HepG2 (cell line): ENCODE results near the gene CTSA. TPM values are rescaled to one million over a fixed set of nuclear protein-coding genes. Genes with fewer than 3 reads are reported as not detected.

Source experiments
- CREB1 ChIP-seq, 2 experiments: fragments of 450-650 bp in 1 of 2; IDR thresholded peaks; 2 replicates each; pipeline ENCODE4 v1.6.1; 2016 to 2017; ENCODE audit warnings: control low read depth in 1 of 2, mild to moderate bottlenecking in 1 of 2, missing compliant biosample characterization in 1 of 2, missing genetic modification characterization in 1 of 2
- EHMT2 ChIP-seq: fragments of 200-600 bp; sonication (generic); IDR thresholded peaks from 2 replicates; pipeline ENCODE4 v1.7.0; 2017; ENCODE audit warnings: antibody characterized with exemption, low read depth, low read length, borderline replicate concordance
- HDAC2 ChIP-seq: sonication (generic); formaldehyde crosslinking; IDR thresholded peaks from 2 replicates; pipeline ENCODE4 v1.4.0; 2020; ENCODE audit warnings: missing genetic modification reagents
- MAFG ChIP-seq: sonication (generic); formaldehyde crosslinking; IDR thresholded peaks from 2 replicates; pipeline ENCODE4 v1.5.1; 2020; ENCODE audit warnings: mild to moderate bottlenecking, missing genetic modification reagents
- NFE2L2 ChIP-seq: fragments of 150-350 bp; IDR thresholded peaks from 2 replicates; pipeline ENCODE4 v1.6.1; 2014; ENCODE audit warnings: low read length
- NFKBIZ ChIP-seq: IDR thresholded peaks from 2 replicates; pipeline ENCODE4 v1.6.1; 2018; ENCODE audit warnings: missing genetic modification reagents, missing compliant biosample characterization
- RAD51 ChIP-seq: fragments of 450-650 bp; IDR thresholded peaks from 2 replicates; pipeline ENCODE4 v1.6.1; 2016; ENCODE audit warnings: borderline replicate concordance
- RFX5 ChIP-seq: IDR thresholded peaks from 2 replicates; pipeline ENCODE4 v1.6.1; 2011; ENCODE audit warnings: low read depth, low read length, improper control_type of control experiment
- TOPORS ChIP-seq: sonication (generic); formaldehyde crosslinking; IDR thresholded peaks from 2 replicates; pipeline ENCODE4 v1.8.0; 2023; ENCODE audit warnings: mild to moderate bottlenecking, missing genetic modification reagents
- ZBTB3 ChIP-seq: sonication (generic); formaldehyde crosslinking; IDR thresholded peaks from 2 replicates; pipeline ENCODE4 v1.4.0; 2020; ENCODE audit warnings: low read depth, mild to moderate bottlenecking, moderate library complexity, missing genetic modification reagents, borderline replicate concordance
- ZFP41 ChIP-seq: sonication (generic); formaldehyde crosslinking; IDR thresholded peaks from 2 replicates; pipeline ENCODE4 v1.4.0; 2020; ENCODE audit warnings: mild to moderate bottlenecking, missing genetic modification reagents, borderline replicate concordance
- ZFX ChIP-seq: sonication (generic); formaldehyde crosslinking; IDR thresholded peaks from 2 replicates; pipeline ENCODE4 v1.4.0; 2020; ENCODE audit warnings: mild to moderate bottlenecking, low read depth, missing genetic modification reagents, moderate library complexity
- ZNF17 ChIP-seq: sonication (generic); formaldehyde crosslinking; IDR thresholded peaks from 2 replicates; pipeline ENCODE4 v1.5.0; 2020; ENCODE audit warnings: mild to moderate bottlenecking, missing genetic modification reagents
- ZNF230 ChIP-seq: sonication (generic); formaldehyde crosslinking; IDR thresholded peaks from 2 replicates; pipeline ENCODE4 v1.4.0; 2020; ENCODE audit warnings: mild to moderate bottlenecking, missing genetic modification reagents
- ZNF232 ChIP-seq: sonication (generic); formaldehyde crosslinking; IDR thresholded peaks from 2 replicates; pipeline ENCODE4 v1.4.0; 2020; ENCODE audit warnings: missing genetic modification reagents, borderline replicate concordance
- ZNF451 ChIP-seq: sonication (generic); formaldehyde crosslinking; IDR thresholded peaks from 2 replicates; pipeline ENCODE4 v1.5.0; 2020; ENCODE audit warnings: mild to moderate bottlenecking, missing genetic modification reagents
- ZNF776 ChIP-seq: sonication (generic); formaldehyde crosslinking; IDR thresholded peaks from 2 replicates; pipeline ENCODE4 v1.4.0; 2020; ENCODE audit warnings: mild to moderate bottlenecking, missing genetic modification reagents
- ZNF816 ChIP-seq: sonication (generic); formaldehyde crosslinking; IDR thresholded peaks from 2 replicates; pipeline ENCODE4 v1.8.0; 2022; ENCODE audit warnings: missing genetic modification reagents, mild to moderate bottlenecking, borderline replicate concordance
- polyA plus RNA-seq, 8 experiments: library from polyadenylated mRNA; depleted of rRNA in 3 of 8; stranded (reverse) in 7 of 8; unstranded in 1 of 8; fragments of >200 nt; fragmentation: Illumina TruSeq in 4 of 8; extraction: Trizol in 4 of 8; gene quantifications; 2 replicates each; pipeline versions ENCODE4 v1.2.1 to v1.2.3, GENCODE V29; 2011 to 2016; ENCODE audit warnings: low read depth in 4 of 8, missing spikeins in 1 of 8, mixed read lengths in 1 of 8; ENCODE audit not compliant: insufficient read depth in 1 of 8
- total RNA-seq, 5 experiments: library from RNA; depleted of rRNA; stranded (reverse); fragments of >200 nt; fragmentation: Illumina TruSeq; extraction: Trizol; gene quantifications; 2 replicates each; pipeline ENCODE4 v1.2.3, GENCODE V29; 2016; ENCODE audit warnings: low read depth in 1 of 5
- TF ChIP-seq, protein P1 (sequence below): sonication (generic); formaldehyde crosslinking; IDR thresholded peaks from 2 replicates; pipeline ENCODE4 v1.5.0; 2020; ENCODE audit warnings: missing genetic modification reagents
- TF ChIP-seq, protein P2 (sequence below): IDR thresholded peaks from 2 replicates; pipeline ENCODE4 v1.4.0; 2020; ENCODE audit warnings: mild to moderate bottlenecking, missing genetic modification reagents
- TF ChIP-seq, protein P3 (sequence below): sonication (generic); formaldehyde crosslinking; IDR thresholded peaks from 2 replicates; pipeline ENCODE4 v1.5.1; 2020; ENCODE audit warnings: mild to moderate bottlenecking, moderate library complexity, missing genetic modification reagents
- TF ChIP-seq, protein P4 (sequence below): sonication (generic); formaldehyde crosslinking; IDR thresholded peaks from 2 replicates; pipeline ENCODE4 v1.4.0; 2020; ENCODE audit warnings: mild to moderate bottlenecking, missing genetic modification reagents

Gene CTSA
- total and polyA plus RNA-seq, 2 of the 13 experiments (the other 11 are each of a cell fraction or from before 2014, with no cell fraction given) = 202 to 231 TPM

DNA sequence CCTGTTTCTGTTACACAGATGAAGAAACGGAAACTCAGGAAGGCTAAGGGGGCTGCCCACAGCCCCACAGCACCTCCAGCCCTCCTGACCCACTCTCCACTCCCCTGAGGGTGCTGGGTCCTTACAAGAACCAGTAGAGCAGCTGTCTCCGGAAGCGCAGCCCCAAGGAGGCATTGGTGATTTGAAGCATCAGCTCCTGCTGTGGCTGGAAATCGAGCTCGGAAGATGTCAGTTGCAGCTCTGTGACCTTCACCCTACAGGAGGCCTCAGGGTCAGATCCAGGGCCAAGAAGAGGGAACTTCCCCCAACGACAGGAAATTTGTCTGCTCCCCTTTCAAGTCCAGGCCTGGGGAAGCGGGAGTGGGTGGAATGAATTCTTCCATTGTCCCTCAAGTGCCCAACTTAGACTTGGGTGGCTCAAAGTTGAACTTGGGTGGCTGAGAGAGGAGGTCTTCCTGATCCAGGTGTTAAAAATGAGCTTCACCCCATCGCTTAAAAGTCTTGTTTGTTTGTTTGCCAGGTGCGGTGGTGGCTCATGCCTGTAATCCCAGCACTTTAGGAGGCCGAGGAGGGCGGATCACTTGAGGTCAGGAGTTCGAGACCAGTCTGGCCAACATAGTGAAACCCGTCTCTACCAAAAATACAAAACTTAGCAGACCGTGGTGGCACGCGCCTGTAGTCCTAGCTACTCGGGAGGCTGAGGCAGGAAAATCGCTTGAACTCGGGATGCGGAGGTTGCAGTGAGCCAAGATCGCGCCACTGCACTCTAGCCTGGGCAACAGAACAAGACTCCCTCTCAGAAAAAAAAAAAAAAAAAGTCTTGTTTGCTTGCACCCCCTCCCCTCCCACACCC is 18.9 kb downstream of the CTSA start (continued):
- TF ChIP-seq, protein P1, sequence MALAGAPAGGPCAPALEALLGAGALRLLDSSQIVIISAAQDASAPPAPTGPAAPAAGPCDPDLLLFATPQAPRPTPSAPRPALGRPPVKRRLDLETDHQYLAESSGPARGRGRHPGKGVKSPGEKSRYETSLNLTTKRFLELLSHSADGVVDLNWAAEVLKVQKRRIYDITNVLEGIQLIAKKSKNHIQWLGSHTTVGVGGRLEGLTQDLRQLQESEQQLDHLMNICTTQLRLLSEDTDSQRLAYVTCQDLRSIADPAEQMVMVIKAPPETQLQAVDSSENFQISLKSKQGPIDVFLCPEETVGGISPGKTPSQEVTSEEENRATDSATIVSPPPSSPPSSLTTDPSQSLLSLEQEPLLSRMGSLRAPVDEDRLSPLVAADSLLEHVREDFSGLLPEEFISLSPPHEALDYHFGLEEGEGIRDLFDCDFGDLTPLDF (CRISPR knock-in tag) = peak; percentile 52; the same call in 1 of the 2 replicates
- peak; percentile 31 for TF ChIP-seq ZFX (CRISPR knock-in tag)
- no peak for TF ChIP-seq RFX5
- TF ChIP-seq ZNF451 = no peak
- no peak for TF ChIP-seq RAD51
- no peak for TF ChIP-seq ZFP41 (CRISPR knock-in tag)
- TF ChIP-seq EHMT2 = no peak
- TF ChIP-seq NFE2L2 = no peak
- TF ChIP-seq, protein P2, sequence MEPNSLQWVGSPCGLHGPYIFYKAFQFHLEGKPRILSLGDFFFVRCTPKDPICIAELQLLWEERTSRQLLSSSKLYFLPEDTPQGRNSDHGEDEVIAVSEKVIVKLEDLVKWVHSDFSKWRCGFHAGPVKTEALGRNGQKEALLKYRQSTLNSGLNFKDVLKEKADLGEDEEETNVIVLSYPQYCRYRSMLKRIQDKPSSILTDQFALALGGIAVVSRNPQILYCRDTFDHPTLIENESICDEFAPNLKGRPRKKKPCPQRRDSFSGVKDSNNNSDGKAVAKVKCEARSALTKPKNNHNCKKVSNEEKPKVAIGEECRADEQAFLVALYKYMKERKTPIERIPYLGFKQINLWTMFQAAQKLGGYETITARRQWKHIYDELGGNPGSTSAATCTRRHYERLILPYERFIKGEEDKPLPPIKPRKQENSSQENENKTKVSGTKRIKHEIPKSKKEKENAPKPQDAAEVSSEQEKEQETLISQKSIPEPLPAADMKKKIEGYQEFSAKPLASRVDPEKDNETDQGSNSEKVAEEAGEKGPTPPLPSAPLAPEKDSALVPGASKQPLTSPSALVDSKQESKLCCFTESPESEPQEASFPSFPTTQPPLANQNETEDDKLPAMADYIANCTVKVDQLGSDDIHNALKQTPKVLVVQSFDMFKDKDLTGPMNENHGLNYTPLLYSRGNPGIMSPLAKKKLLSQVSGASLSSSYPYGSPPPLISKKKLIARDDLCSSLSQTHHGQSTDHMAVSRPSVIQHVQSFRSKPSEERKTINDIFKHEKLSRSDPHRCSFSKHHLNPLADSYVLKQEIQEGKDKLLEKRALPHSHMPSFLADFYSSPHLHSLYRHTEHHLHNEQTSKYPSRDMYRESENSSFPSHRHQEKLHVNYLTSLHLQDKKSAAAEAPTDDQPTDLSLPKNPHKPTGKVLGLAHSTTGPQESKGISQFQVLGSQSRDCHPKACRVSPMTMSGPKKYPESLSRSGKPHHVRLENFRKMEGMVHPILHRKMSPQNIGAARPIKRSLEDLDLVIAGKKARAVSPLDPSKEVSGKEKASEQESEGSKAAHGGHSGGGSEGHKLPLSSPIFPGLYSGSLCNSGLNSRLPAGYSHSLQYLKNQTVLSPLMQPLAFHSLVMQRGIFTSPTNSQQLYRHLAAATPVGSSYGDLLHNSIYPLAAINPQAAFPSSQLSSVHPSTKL (CRISPR knock-in tag) = peak; percentile 78
- TF ChIP-seq NFKBIZ (CRISPR knock-in tag) = no peak
- 0 out of 2 replicates have a peak, but pooled peaks have one; percentile 20 for TF ChIP-seq ZNF776 (CRISPR knock-in tag)
- TF ChIP-seq, protein P3, sequence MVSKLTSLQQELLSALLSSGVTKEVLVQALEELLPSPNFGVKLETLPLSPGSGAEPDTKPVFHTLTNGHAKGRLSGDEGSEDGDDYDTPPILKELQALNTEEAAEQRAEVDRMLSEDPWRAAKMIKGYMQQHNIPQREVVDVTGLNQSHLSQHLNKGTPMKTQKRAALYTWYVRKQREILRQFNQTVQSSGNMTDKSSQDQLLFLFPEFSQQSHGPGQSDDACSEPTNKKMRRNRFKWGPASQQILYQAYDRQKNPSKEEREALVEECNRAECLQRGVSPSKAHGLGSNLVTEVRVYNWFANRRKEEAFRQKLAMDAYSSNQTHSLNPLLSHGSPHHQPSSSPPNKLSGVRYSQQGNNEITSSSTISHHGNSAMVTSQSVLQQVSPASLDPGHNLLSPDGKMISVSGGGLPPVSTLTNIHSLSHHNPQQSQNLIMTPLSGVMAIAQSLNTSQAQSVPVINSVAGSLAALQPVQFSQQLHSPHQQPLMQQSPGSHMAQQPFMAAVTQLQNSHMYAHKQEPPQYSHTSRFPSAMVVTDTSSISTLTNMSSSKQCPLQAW (CRISPR knock-in tag) = no peak
- no peak for TF ChIP-seq ZBTB3 (CRISPR knock-in tag)
- peak; percentile 61 for TF ChIP-seq HDAC2
- TF ChIP-seq TOPORS (CRISPR knock-in tag) = no peak
- TF ChIP-seq ZNF816 = no peak
- no peak for TF ChIP-seq MAFG (CRISPR knock-in tag)
- TF ChIP-seq ZNF230 (CRISPR knock-in tag) = peak; percentile 69; the same call in 1 of the 2 replicates
- TF ChIP-seq, protein P4, sequence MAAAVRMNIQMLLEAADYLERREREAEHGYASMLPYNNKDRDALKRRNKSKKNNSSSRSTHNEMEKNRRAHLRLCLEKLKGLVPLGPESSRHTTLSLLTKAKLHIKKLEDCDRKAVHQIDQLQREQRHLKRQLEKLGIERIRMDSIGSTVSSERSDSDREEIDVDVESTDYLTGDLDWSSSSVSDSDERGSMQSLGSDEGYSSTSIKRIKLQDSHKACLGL (CRISPR knock-in tag) = no peak
- no peak; the same call in 1 of the 2 replicates for TF ChIP-seq ZNF232 (CRISPR knock-in tag)
- no peak for TF ChIP-seq CREB1 (IDR thresholded peaks at IDR 0.05)
- TF ChIP-seq CREB1 (CRISPR knock-in tag; IDR thresholded peaks at IDR 0.05) = no peak
- TF ChIP-seq ZNF17 (CRISPR knock-in tag) = no peak
